SK-N-SH (cell line): ENCODE results near the gene KCNJ4. TPM values are rescaled to one million over a fixed set of nuclear protein-coding genes. Genes with fewer than 3 reads are reported as not detected.

Experiments
- CTCF ChIA-PET: fragments of 300-600, 350-600 bp; formaldehyde crosslinking; extraction: SDS; loops from one replicate; lab custom pipeline; 2021; lab: Yijun Ruan, JAX
- POLR2A ChIA-PET: fragments of 350-600 bp; sonication (Branson Sonifier 250); formaldehyde crosslinking; extraction: SDS; loops from one replicate; lab custom pipeline; 2020; ENCODE audit warnings: antibody characterized with exemption, inconsistent platforms; lab: Yijun Ruan, JAX
- DNase-seq: peaks from one replicate; pipeline ENCODE4 v3.0.0; 2012
- H2AFZ ChIP-seq: fragments of 200-600 bp; sonication (generic); 2 replicates; pipeline ENCODE4 v1.8.1; 2016; ENCODE audit warnings: antibody characterized with exemption, mild to moderate bottlenecking, low read depth
- H3F3A ChIP-seq: fragments of 200-600 bp; sonication (generic); replicated peaks from 2 replicates; pipeline ENCODE3; 2016; ENCODE audit warnings: antibody characterized with exemption, mild to moderate bottlenecking; ENCODE audit not compliant: insufficient read depth
- H3K27ac ChIP-seq, 2 experiments: fragments of 200-500 bp in 1 of 2; fragments of 200-600 bp in 1 of 2; sonication (Bioruptor generic) in 1 of 2; sonication (generic), shearing (Covaris generic) in 1 of 2; 2 replicates each; pipeline versions ENCODE4 v1.5.1 to v1.6.1; 2014 to 2016; ENCODE audit warnings: low read depth in 2 of 2, inconsistent platforms in 1 of 2, low read length in 1 of 2, mild to moderate bottlenecking in 1 of 2, mixed read lengths in 1 of 2
- H3K27me3 ChIP-seq: fragments of 200-600 bp; sonication (generic), shearing (Covaris generic); 2 replicates; pipeline ENCODE4 v1.6.1; 2016; ENCODE audit warnings: mixed run types; ENCODE audit not compliant: insufficient read depth
- H3K36me3 ChIP-seq, 2 experiments: fragments of 200-500 bp in 1 of 2; fragments of 200-600 bp in 1 of 2; sonication (Bioruptor generic) in 1 of 2; sonication (generic) in 1 of 2; replicated peaks in 1 of 2; 2 replicates each; pipeline versions ENCODE3 to v1.5.1; 2014 to 2016; ENCODE audit warnings: low read length in 1 of 2, mild to moderate bottlenecking in 1 of 2; ENCODE audit not compliant: insufficient read depth in 2 of 2, control insufficient read depth in 1 of 2
- H3K4me1 ChIP-seq, 2 experiments: fragments of 200-500 bp in 1 of 2; fragments of 200-600 bp in 1 of 2; sonication (Bioruptor generic) in 1 of 2; sonication (generic), shearing (Covaris generic) in 1 of 2; 2 replicates each; pipeline versions ENCODE4 v1.5.1 to v1.6.1; 2014 to 2016; ENCODE audit warnings: low read depth in 1 of 2, low read length in 1 of 2, mixed run types in 1 of 2; ENCODE audit not compliant: insufficient read depth in 2 of 2, control insufficient read depth in 1 of 2
- H3K4me2 ChIP-seq: fragments of 200-600 bp; sonication (generic), shearing (Covaris generic); 2 replicates; pipeline ENCODE4 v1.6.1; 2017; ENCODE audit warnings: mixed run types
- H3K4me3 ChIP-seq, 2 experiments: fragments of 200-500 bp in 1 of 2; fragments of 200-600 bp in 1 of 2; sonication (Bioruptor generic) in 1 of 2; sonication (generic), shearing (Covaris generic) in 1 of 2; 2 replicates each; pipeline versions ENCODE4 v1.5.1 to v1.8.1; 2014 to 2016; ENCODE audit warnings: low read depth in 2 of 2, inconsistent platforms in 1 of 2, low read length in 1 of 2, mild to moderate bottlenecking in 1 of 2, mixed read lengths in 1 of 2, moderate library complexity in 1 of 2
- H3K79me2 ChIP-seq: fragments of 200-600 bp; sonication (generic); 2 replicates; pipeline ENCODE4 v1.8.1; 2017; ENCODE audit warnings: mild to moderate bottlenecking; ENCODE audit not compliant: insufficient read depth
- H3K9ac ChIP-seq: fragments of 200-600 bp; sonication (generic); 2 replicates; pipeline ENCODE4 v1.6.1; 2017; ENCODE audit warnings: mixed run types
- H3K9me2 ChIP-seq: fragments of 200-600 bp; sonication (generic); 2 replicates; pipeline ENCODE4 v1.6.1; 2017; ENCODE audit warnings: mixed run types
- H3K9me3 ChIP-seq: fragments of 200-600 bp; sonication (generic); 2 replicates; pipeline ENCODE4 v1.6.1; 2017; ENCODE audit warnings: mixed run types, mild to moderate bottlenecking, moderate library complexity
- H4K20me1 ChIP-seq: fragments of 200-600 bp; sonication (generic); 2 replicates; pipeline ENCODE4 v1.6.1; 2017; ENCODE audit warnings: mild to moderate bottlenecking, mixed run types; ENCODE audit not compliant: insufficient read depth
- CTCF ChIP-seq: fragments of 200-600 bp; sonication (generic); IDR thresholded peaks from 2 replicates; pipeline ENCODE4 v1.6.1; 2017; ENCODE audit warnings: antibody characterized with exemption, mild to moderate bottlenecking, moderate library complexity
- EZH2phosphoT487 ChIP-seq: fragments of 200-600 bp; sonication (generic); IDR thresholded peaks from 2 replicates; pipeline ENCODE4 v1.6.1; 2017; ENCODE audit warnings: low read depth, mixed run types, mild to moderate bottlenecking, antibody characterized with exemption, moderate library complexity, borderline replicate concordance
- FOSL2 ChIP-seq: IDR thresholded peaks from 2 replicates; pipeline ENCODE4 v1.4.0; 2012; ENCODE audit warnings: low read depth, mild to moderate bottlenecking, moderate library complexity, borderline replicate concordance
- FOXJ3 ChIP-seq: sonication (generic); formaldehyde crosslinking; IDR thresholded peaks from 2 replicates; pipeline ENCODE4 v1.5.1; 2020; ENCODE audit warnings: mild to moderate bottlenecking, missing genetic modification reagents
- PBX3 ChIP-seq: IDR thresholded peaks from 2 replicates; pipeline ENCODE4; 2012
- RAD21 ChIP-seq: IDR thresholded peaks from 2 replicates; pipeline ENCODE4 v1.6.1; 2012; ENCODE audit warnings: mild to moderate bottlenecking, low read length
- REST ChIP-seq: IDR thresholded peaks from 2 replicates; pipeline ENCODE4 v1.6.1; 2012; ENCODE audit warnings: mild to moderate bottlenecking, low read depth, low read length, moderate library complexity
- RXRA ChIP-seq: IDR thresholded peaks from 2 replicates; pipeline ENCODE4 v1.4.0; 2012; ENCODE audit warnings: low read depth, mild to moderate bottlenecking, borderline replicate concordance
- TAF1 ChIP-seq: IDR thresholded peaks from 2 replicates; pipeline ENCODE4 v1.6.1; 2012; ENCODE audit warnings: low read depth, mild to moderate bottlenecking, low read length, moderate library complexity, borderline replicate concordance
- TEAD4 ChIP-seq: IDR thresholded peaks from 2 replicates; pipeline ENCODE4 v1.4.0; 2012; ENCODE audit warnings: mild to moderate bottlenecking, borderline replicate concordance; ENCODE audit not compliant: insufficient read depth
- USF2 ChIP-seq: fragments of 150-350 bp; IDR thresholded peaks from 2 replicates; pipeline ENCODE4 v1.6.1; 2017; ENCODE audit warnings: antibody characterized with exemption, low read length, low read depth, borderline replicate concordance
- WGBS: methylation state at CpG from one replicate; pipeline ENCODE4 v1.1.6; 2017; ENCODE audit warnings: low lambda C conversion rate; 5-methylcytosine and 5-hydroxymethylcytosine counted together
- polyA plus RNA-seq, 3 experiments: library from polyadenylated mRNA; depleted of rRNA; stranded (reverse); fragments of >200 nt; gene quantifications; 2 replicates each; pipeline ENCODE4 v1.2.3, GENCODE V29; 2012

KCNJ4 gene
- polyA plus RNA-seq, 1 of the 3 experiments (the other 2 are of a cell fraction) = not detected

- ChIA-PET CTCF (no interaction called here), POLR2A (no interaction called here)
- H3K9ac ChIP-seq = no peak overlapping the region
- H3K79me2 ChIP-seq = no peaks in the 10 kb centered on the region
- H3K27me3 ChIP-seq = no peaks in the 10 kb centered on the region; the same call in 1 of the 2 replicates
- DNase-seq = no peak
- H2AFZ ChIP-seq = no peak overlapping the region
- no peak overlapping the region for H3K27ac ChIP-seq
- WGBS = 71% methylated on average over 10 of the region's 18 CpGs
- no peaks in the 10 kb centered on the region for H3K36me3 ChIP-seq
- no peak overlapping the region for H3K4me3 ChIP-seq
- TF ChIP-seq FOXJ3 (CRISPR knock-in tag) (no peak), TEAD4 (no peak), REST (no peak)
- H4K20me1 ChIP-seq = no peaks in the 10 kb centered on the region
- H3K9me2 ChIP-seq = no peaks in the 10 kb centered on the region
- H3F3A ChIP-seq = no peaks in the 10 kb centered on the region
- H3K4me1 ChIP-seq = no peaks in the 10 kb centered on the region; a peak in 1 of 4 replicates
- H3K9me3 ChIP-seq = no peaks in the 10 kb centered on the region
- H3K4me2 ChIP-seq = no peak overlapping the region
Measured at GRCh38 chr22:38449776-38450175, 5.2 kb downstream of the KCNJ4 start.

GRCh38 chr22:38448945-38449745 is 5.9 kb downstream of the KCNJ4 start:
- Histone ChIP-seq H3K4me3 (no peak overlapping the region), H3K9me3 (no peaks in the 10 kb centered on the region), H3K9ac (no peak overlapping the region), H3K27ac (no peak overlapping the region), H3K9me2 (no peaks in the 10 kb centered on the region), H3F3A (no peaks in the 10 kb centered on the region), H3K36me3 (no peaks in the 10 kb centered on the region), H2AFZ (no peak overlapping the region), H3K4me1 (no peaks in the 10 kb centered on the region), H3K79me2 (no peaks in the 10 kb centered on the region), H3K27me3 (no peaks in the 10 kb centered on the region; the same call in 1 of the 2 replicates), H3K4me2 (no peak overlapping the region), H4K20me1 (no peaks in the 10 kb centered on the region)
- CTCF ChIA-PET = interaction anchor here (1.6 kb wide), 1 partner anchor 36 kb away, joined by 4 read pairs; no protein-coding TSS in a partner anchor
- WGBS = 53% methylated on average over 3 of the region's 14 CpGs
- no peak for DNase-seq
- POLR2A ChIA-PET = no interaction called here
- TF ChIP-seq RAD21 (no peak), TEAD4 (no peak), RXRA (no peak), REST (no peak), FOSL2 (no peak), USF2 (no peak), CTCF (no peak), EZH2phosphoT487 (no peak), TAF1 (no peak), PBX3 (no peak)
